KMS-11 (cell line): Measurements from ENCODE around the gene SH3TC1.

Experiments
- H2AFZ ChIP-seq: fragments of 200-600 bp; sonication (generic); 2 replicates; pipeline ENCODE4 v1.6.1; 2016; ENCODE audit warnings: antibody characterized with exemption, mixed run types, low read depth
- H3K27ac ChIP-seq: fragments of 200-600 bp; sonication (generic); 2 replicates; pipeline ENCODE4 v1.6.1; 2016; ENCODE audit warnings: mild to moderate bottlenecking, mixed run types
- H3K27me3 ChIP-seq: fragments of 200-600 bp; sonication (generic); 2 replicates; pipeline ENCODE4 v1.6.1; 2017; ENCODE audit warnings: mild to moderate bottlenecking, low read depth, mixed run types, moderate library complexity; ENCODE audit not compliant: insufficient read depth
- H3K36me3 ChIP-seq: fragments of 200-600 bp; sonication (generic); 2 replicates; pipeline ENCODE4 v1.6.1; 2017; ENCODE audit warnings: mild to moderate bottlenecking, mixed run types; ENCODE audit not compliant: insufficient read depth
- H3K4me1 ChIP-seq: fragments of 200-600 bp; sonication (generic); 2 replicates; pipeline ENCODE4 v1.6.1; 2016; ENCODE audit warnings: mild to moderate bottlenecking, low read depth, mixed run types; ENCODE audit not compliant: poor library complexity, severe bottlenecking
- H3K4me2 ChIP-seq: fragments of 200-600 bp; sonication (generic); 2 replicates; pipeline ENCODE4 v1.7.0; 2016; ENCODE audit warnings: mild to moderate bottlenecking, mixed run types
- H3K4me3 ChIP-seq: fragments of 200-600 bp; sonication (generic); IDR thresholded peaks from 2 replicates; pipeline ENCODE4 v1.6.1; 2017; ENCODE audit warnings: low read depth, low read length, mixed read lengths; ENCODE audit not compliant: insufficient read depth
- H3K79me2 ChIP-seq: fragments of 200-600 bp; sonication (generic); 2 replicates; pipeline ENCODE4 v1.6.1; 2016; ENCODE audit warnings: low read depth, mixed run types; ENCODE audit not compliant: insufficient read depth
- H3K9ac ChIP-seq: fragments of 200-600 bp; sonication (generic); 2 replicates; pipeline ENCODE4 v1.6.1; 2016; ENCODE audit warnings: mild to moderate bottlenecking, mixed run types
- H4K20me1 ChIP-seq: fragments of 200-600 bp; sonication (generic); 2 replicates; pipeline ENCODE4 v1.6.1; 2016; ENCODE audit warnings: mild to moderate bottlenecking, mixed run types; ENCODE audit not compliant: insufficient read depth
- CTCF ChIP-seq: fragments of 200-600 bp; sonication (generic); conservative IDR thresholded peaks from 2 replicates; pipeline ENCODE4 v1.6.1; 2017; ENCODE audit warnings: low read depth, mild to moderate bottlenecking, antibody characterized with exemption, low read length, moderate library complexity, mixed read lengths

SH3TC1 gene

GRCh38 chr4:8203817-8204216, 4.7 kb downstream of the SH3TC1 start:
- Histone ChIP-seq H3K27ac (no peak overlapping the region), H3K4me2 (no peak overlapping the region), H3K4me3 (no peak overlapping the region), H4K20me1 (no peaks in the 10 kb centered on the region), H2AFZ (no peak overlapping the region), H3K36me3 (no peaks in the 10 kb centered on the region), H3K27me3 (no peaks in the 10 kb centered on the region), H3K4me1 (no peaks in the 10 kb centered on the region), H3K9ac (no peak overlapping the region), H3K79me2 (no peaks in the 10 kb centered on the region)
- TF ChIP-seq CTCF: no peak

GRCh38 chr4:8204576-8205227, 5.6 kb downstream of the SH3TC1 start:
- Histone ChIP-seq H3K9ac (no peak overlapping the region), H3K27me3 (no peaks in the 10 kb centered on the region), H3K36me3 (no peaks in the 10 kb centered on the region), H3K4me1 (no peaks in the 10 kb centered on the region), H4K20me1 (no peaks in the 10 kb centered on the region), H3K4me3 (no peak overlapping the region), H3K79me2 (no peaks in the 10 kb centered on the region), H3K27ac (no peak overlapping the region), H3K4me2 (no peak overlapping the region), H2AFZ (no peak overlapping the region)
- no peak for TF ChIP-seq CTCF

GRCh38 chr4:8205241-8205707, 6.2 kb downstream of the SH3TC1 start:
- H3K4me2 ChIP-seq: no peak overlapping the region
- H3K4me1 ChIP-seq: no peaks in the 10 kb centered on the region
- H2AFZ ChIP-seq: no peak overlapping the region
- H3K9ac ChIP-seq: no peak overlapping the region
- no peaks in the 10 kb centered on the region for H3K36me3 ChIP-seq
- H3K4me3 ChIP-seq: no peak overlapping the region
- no peak overlapping the region for H3K27ac ChIP-seq
- H3K79me2 ChIP-seq: no peaks in the 10 kb centered on the region
- no peak for TF ChIP-seq CTCF
- no peaks in the 10 kb centered on the region for H3K27me3 ChIP-seq
- no peaks in the 10 kb centered on the region for H4K20me1 ChIP-seq

- no peak overlapping the region for H2AFZ ChIP-seq
- H3K9ac ChIP-seq: no peak overlapping the region
- H3K36me3 ChIP-seq: no peaks in the 10 kb centered on the region
- H3K79me2 ChIP-seq: no peaks in the 10 kb centered on the region
- no peaks in the 10 kb centered on the region for H4K20me1 ChIP-seq
- no peak overlapping the region for H3K4me3 ChIP-seq
- no peaks in the 10 kb centered on the region for H3K27me3 ChIP-seq
- no peaks in the 10 kb centered on the region for H3K4me1 ChIP-seq
- no peak overlapping the region for H3K4me2 ChIP-seq
- H3K27ac ChIP-seq: no peak overlapping the region
- TF ChIP-seq CTCF: no peak
Measured at GRCh38 chr4:8205749-8206611, 6.9 kb downstream of the SH3TC1 start.
